ENCODE measurements around the gene TMED1.
A peak's percentile ranks its signal among the peaks of the same experiment; 100 is the strongest.

DNA sequence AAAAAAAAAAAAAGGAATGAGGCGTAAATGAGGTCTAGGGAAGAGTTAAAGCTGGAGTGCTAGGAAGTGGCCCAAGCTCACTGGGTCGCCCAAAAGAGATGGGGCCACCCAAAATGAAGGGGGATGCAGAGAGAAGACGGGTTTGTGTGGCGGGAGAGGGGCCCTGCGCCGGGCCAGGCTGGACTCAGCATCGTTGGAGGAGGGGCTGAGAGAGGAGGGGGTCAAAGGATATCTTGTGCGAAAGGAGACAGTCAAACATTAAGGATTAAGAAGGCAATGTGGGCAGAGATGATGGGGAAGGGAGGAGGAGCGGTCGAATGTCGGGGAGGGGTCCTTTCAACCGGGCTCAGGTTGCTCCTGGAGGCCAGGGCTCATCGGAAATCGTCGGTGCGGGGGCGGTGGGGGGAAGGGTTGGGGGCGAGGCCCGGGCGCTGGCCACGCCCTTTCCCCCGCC is 34.5 kb upstream of the TMED1 start:
- TF ChIP-seq POLR2A (IDR thresholded peaks at IDR 0.05), result peak in 1 of 2 donors; percentile 9
- TF ChIP-seq, protein P1, sequence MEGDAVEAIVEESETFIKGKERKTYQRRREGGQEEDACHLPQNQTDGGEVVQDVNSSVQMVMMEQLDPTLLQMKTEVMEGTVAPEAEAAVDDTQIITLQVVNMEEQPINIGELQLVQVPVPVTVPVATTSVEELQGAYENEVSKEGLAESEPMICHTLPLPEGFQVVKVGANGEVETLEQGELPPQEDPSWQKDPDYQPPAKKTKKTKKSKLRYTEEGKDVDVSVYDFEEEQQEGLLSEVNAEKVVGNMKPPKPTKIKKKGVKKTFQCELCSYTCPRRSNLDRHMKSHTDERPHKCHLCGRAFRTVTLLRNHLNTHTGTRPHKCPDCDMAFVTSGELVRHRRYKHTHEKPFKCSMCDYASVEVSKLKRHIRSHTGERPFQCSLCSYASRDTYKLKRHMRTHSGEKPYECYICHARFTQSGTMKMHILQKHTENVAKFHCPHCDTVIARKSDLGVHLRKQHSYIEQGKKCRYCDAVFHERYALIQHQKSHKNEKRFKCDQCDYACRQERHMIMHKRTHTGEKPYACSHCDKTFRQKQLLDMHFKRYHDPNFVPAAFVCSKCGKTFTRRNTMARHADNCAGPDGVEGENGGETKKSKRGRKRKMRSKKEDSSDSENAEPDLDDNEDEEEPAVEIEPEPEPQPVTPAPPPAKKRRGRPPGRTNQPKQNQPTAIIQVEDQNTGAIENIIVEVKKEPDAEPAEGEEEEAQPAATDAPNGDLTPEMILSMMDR (IDR thresholded peaks at IDR 0.05), result no peak

Measured in thyroid gland (tissue), 4 donors.